ENCODE measurements around the gene PGAM5. TPM values are rescaled to one million over a fixed set of nuclear protein-coding genes. Genes with fewer than 3 reads are reported as not detected.

PGAM5 gene
- total RNA-seq, 2 donors from 2014 or later: 20.0 to 24.2 TPM

GRCh38 chr12:132771126-132771838, 60.6 kb downstream of the PGAM5 start:
- intact Hi-C loops (cut with DNase I): no loop called here
- DNase-seq (ENCODE audit: low spot score): no peak

Other genes starting within 250 kb of the PGAM5 start
- gene FBRSL1, start 220.7 kb upstream of the PGAM5 start, total RNA-seq: 10 to 100 TPM; 34.0 to 35.8 TPM
- gene LRCOL1, start 100.3 kb upstream of the PGAM5 start, total RNA-seq: under 1 TPM; 0.62 to 0.65 TPM
- not detected for gene P2RX2, start 92.1 kb upstream of the PGAM5 start, total RNA-seq
- gene POLE, start 23.5 kb upstream of the PGAM5 start, total RNA-seq: 10 to 100 TPM; 16.6 to 21.2 TPM
- gene PXMP2, start 23.3 kb upstream of the PGAM5 start, total RNA-seq: 1 to 10 TPM; 7.1 to 9.5 TPM
- 10 to 100 TPM; 36.6 to 43.5 TPM for gene ANKLE2, start 51.0 kb downstream of the PGAM5 start, total RNA-seq
- 100 to 1,000 TPM in 1 of 2 donors, 10 to 100 TPM in 1; 66.6 to 102 TPM for gene GOLGA3, start 118.0 kb downstream of the PGAM5 start, total RNA-seq
- 10 to 100 TPM; 36.9 to 38.5 TPM for gene CHFR, start 176.8 kb downstream of the PGAM5 start, total RNA-seq
- 10 to 100 TPM; 10.2 to 12.2 TPM for gene ZNF605, start 245.5 kb downstream of the PGAM5 start, total RNA-seq